ENCODE measurements around the gene FOXC1. TPM values are rescaled to one million over a fixed set of nuclear protein-coding genes. Genes with fewer than 3 reads are reported as not detected.

Gene FOXC1
- total RNA-seq, 4 donors from 2014 or later, result 36.0 to 53.7 (median 50.2) TPM

GRCh38 chr6:1612974-1613306, 3.2 kb downstream of the FOXC1 start:
- peak overlapping the region; percentile 50 to 93 (median 80) for H3K27ac ChIP-seq
- peaks cover 0 to 45% (median 3%) of the 10 kb centered on the region in 4 donors for H3K4me1 ChIP-seq
- 16 to 20% methylated on average over 7 of the region's 7 CpGs for WGBS, 2 donors
- H3K36me3 ChIP-seq, result peaks cover 0 to 6% (median 0%) of the 10 kb centered on the region in 3 donors
- DNase-seq (ENCODE audit: low spot score in 2 of 2), result peak in 1 of 2 donors; percentile 12
- peak overlapping the region; percentile 47 to 81 (median 56) for H3K4me3 ChIP-seq
- peaks cover 0 to 61% of the 10 kb centered on the region in 2 donors for H3K27me3 ChIP-seq
- TF ChIP-seq, protein P1, sequence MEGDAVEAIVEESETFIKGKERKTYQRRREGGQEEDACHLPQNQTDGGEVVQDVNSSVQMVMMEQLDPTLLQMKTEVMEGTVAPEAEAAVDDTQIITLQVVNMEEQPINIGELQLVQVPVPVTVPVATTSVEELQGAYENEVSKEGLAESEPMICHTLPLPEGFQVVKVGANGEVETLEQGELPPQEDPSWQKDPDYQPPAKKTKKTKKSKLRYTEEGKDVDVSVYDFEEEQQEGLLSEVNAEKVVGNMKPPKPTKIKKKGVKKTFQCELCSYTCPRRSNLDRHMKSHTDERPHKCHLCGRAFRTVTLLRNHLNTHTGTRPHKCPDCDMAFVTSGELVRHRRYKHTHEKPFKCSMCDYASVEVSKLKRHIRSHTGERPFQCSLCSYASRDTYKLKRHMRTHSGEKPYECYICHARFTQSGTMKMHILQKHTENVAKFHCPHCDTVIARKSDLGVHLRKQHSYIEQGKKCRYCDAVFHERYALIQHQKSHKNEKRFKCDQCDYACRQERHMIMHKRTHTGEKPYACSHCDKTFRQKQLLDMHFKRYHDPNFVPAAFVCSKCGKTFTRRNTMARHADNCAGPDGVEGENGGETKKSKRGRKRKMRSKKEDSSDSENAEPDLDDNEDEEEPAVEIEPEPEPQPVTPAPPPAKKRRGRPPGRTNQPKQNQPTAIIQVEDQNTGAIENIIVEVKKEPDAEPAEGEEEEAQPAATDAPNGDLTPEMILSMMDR (IDR thresholded peaks at IDR 0.05), result no peak
- TF ChIP-seq POLR2A (IDR thresholded peaks at IDR 0.05), result no peak
- TF ChIP-seq EP300 (IDR thresholded peaks at IDR 0.05), result peak in 1 of 2 donors; percentile 14
- no peaks in the 10 kb centered on the region for H3K9me3 ChIP-seq

DNA sequence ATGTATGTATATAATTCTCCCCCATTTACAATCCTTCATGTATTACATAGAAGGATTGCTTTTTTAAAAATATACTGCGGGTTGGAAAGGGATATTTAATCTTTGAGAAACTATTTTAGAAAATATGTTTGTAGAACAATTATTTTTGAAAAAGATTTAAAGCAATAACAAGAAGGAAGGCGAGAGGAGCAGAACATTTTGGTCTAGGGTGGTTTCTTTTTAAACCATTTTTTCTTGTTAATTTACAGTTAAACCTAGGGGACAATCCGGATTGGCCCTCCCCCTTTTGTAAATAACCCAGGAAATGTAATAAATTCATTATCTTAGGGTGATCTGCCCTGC, 3.6 kb downstream of the FOXC1 start:
- Histone ChIP-seq H3K27me3 (peaks cover 0 to 61% of the 10 kb centered on the region in 2 donors), H3K4me3 (peak overlapping the region; percentile 39 to 81 (median 56)), H3K4me1 (peaks cover 0 to 45% (median 3%) of the 10 kb centered on the region in 4 donors), H3K9me3 (no peaks in the 10 kb centered on the region), H3K27ac (peak overlapping the region; percentile 51 to 93 (median 80)), H3K36me3 (peaks cover 0 to 6% (median 0%) of the 10 kb centered on the region in 3 donors)
- 15 to 18% methylated on average over 3 of the region's 3 CpGs for WGBS, 2 donors
- DNase-seq (ENCODE audit: low spot score in 2 of 2), result peak in 1 of 2 donors; percentile 11
- TF ChIP-seq, protein P1 (IDR thresholded peaks at IDR 0.05), result no peak
- TF ChIP-seq EP300 (IDR thresholded peaks at IDR 0.05), result no peak

DNA sequence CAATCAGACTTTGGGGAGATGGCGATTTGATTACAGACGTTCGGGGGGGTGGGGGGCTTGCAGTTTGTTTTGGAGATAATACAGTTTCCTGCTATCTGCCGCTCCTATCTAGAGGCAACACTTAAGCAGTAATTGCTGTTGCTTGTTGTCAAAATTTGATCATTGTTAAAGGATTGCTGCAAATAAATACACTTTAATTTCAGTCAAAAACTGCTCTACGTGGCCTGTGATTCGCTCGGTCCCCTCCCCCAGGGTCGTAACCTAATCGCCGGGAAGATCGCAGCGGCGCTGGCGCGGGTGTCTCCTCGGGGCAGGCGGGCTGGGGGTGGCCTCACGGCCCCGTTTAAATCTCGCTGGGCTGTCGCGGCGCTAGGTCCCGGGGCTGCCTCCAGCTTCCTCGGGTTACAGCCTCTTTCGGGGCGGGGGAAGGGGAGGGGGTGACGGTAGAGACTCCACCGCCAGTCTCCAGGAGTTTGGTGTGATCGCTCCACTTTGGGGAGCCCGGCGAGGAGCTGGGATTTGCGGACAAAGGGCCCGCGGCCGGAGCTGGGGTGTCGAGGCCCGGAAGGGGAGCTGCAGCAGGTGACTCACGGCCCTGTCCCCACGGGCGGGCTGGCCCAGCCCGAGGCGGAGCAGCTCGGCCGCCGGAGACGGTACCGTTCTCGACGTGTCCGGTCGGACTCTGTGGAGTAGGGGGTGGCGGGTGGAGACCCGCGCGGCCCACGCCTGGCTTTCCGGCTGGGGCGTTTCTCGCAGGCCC, 4.2 kb downstream of the FOXC1 start:
- peaks cover 0 to 61% of the 10 kb centered on the region in 2 donors for H3K27me3 ChIP-seq
- 3 to 14% methylated on average over 20 to 54 of the region's 60 CpGs for WGBS, 2 donors
- peak in 1 of 2 donors; percentile 9 for DNase-seq (ENCODE audit: low spot score in 2 of 2)
- H3K27ac ChIP-seq, result peak overlapping the region; percentile 51 to 93 (median 80)
- no peaks in the 10 kb centered on the region for H3K9me3 ChIP-seq
- peaks cover 0 to 6% (median 0%) of the 10 kb centered on the region in 3 donors for H3K36me3 ChIP-seq
- H3K4me1 ChIP-seq, result peaks cover 0 to 40% (median 4%) of the 10 kb centered on the region in 4 donors
- TF ChIP-seq, protein P1 (IDR thresholded peaks at IDR 0.05), result no peak
- TF ChIP-seq EP300 (IDR thresholded peaks at IDR 0.05), result peak in 1 of 2 donors; percentile 26
- H3K4me3 ChIP-seq, result peak overlapping the region; percentile 39 to 81 (median 56)

DNA sequence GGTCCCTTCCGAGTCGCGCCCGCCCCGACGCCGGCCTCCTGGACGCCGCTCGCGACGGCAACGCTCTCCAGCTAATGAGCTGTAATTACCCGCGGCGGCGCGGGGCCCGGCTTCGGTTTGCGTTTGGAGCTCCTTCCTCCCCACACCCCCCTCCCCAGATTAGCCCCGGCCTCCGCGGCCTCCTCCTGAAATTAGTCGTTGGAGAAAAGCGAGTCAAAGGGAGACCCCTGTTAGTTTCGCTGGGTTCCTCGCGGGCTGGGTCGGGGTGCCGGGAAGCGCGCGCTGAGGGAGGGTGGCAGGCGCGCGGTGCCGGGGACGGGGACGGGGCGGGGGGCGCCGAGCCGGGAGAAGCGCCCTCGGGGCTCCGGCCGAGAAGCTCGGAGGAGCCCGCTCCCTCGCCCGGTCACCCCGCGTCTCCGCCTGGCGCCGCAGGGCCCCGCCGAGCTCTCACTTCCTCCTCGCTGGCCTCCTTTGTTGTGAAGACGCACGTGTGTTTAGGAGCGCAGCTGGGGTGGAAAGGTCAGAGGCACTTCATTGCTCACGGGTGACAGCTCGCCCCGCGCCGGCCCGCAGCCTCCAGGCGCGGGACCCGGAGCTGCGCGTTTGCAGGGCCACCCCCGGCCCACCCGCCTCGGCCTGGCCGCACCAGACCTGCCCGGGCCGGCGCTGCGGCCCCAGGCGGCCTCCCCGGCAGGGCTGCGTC, 4.9 kb downstream of the FOXC1 start:
- 3 to 5% methylated on average over 35 to 41 of the region's 85 CpGs for WGBS, 2 donors
- H3K36me3 ChIP-seq, result peaks cover 0 to 6% (median 0%) of the 10 kb centered on the region in 3 donors
- no peak for DNase-seq (ENCODE audit: low spot score in 2 of 2)
- peaks cover 0 to 42% (median 4%) of the 10 kb centered on the region in 4 donors for H3K4me1 ChIP-seq
- peak overlapping the region; percentile 51 to 93 (median 80) for H3K27ac ChIP-seq
- H3K27me3 ChIP-seq, result peaks cover 0 to 63% of the 10 kb centered on the region in 2 donors
- no peaks in the 10 kb centered on the region for H3K9me3 ChIP-seq
- TF ChIP-seq EP300 (IDR thresholded peaks at IDR 0.05), result no peak
- H3K4me3 ChIP-seq, result peak overlapping the region; percentile 39 to 81 (median 56)

DNA sequence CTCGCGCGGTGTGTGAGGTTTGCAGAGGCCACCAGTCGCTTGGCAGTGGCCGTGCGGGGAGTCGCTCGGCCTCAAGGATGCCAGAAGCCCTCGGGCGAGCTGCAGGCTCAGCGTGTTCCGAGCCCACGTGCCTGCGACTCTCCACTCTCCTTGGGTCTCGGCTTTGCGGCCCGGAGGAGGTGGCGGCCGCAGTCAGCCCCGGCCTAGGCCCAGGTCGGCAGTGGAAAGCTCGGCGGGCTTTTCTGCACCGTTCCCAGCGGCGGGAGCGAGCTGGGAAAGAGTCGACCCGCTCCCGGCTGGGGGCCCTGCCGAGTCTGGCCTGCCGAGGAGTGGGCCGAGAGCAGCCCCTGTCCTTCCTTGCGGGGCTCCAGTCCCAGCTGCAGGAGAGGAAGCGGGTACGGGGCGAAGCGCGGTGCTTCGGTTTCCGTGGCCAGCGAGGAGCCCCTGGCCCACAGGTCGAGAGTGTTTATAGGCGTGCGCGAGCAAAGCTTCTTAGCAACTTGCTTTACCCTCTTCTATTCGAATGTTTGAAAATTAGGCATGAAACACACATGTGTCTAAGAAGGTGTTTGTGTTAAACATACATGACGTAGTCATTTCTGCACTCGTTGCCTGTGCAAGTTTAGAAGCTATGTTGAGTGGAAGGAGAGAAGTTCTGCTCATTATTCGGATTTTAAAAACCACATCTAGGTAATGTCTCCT, 5.6 kb downstream of the FOXC1 start:
- 40 to 49% methylated on average over 18 to 37 of the region's 50 CpGs for WGBS, 2 donors
- H3K27me3 ChIP-seq, result peaks cover 0 to 69% of the 10 kb centered on the region in 2 donors
- peak overlapping the region; percentile 13 to 81 (median 47) for H3K4me3 ChIP-seq
- H3K4me1 ChIP-seq, result peaks cover 0 to 49% (median 9%) of the 10 kb centered on the region in 4 donors
- H3K36me3 ChIP-seq, result peaks cover 0 to 6% (median 0%) of the 10 kb centered on the region in 3 donors
- no peaks in the 10 kb centered on the region for H3K9me3 ChIP-seq
- H3K27ac ChIP-seq, result peak overlapping the region; percentile 51 to 93 (median 80)
- DNase-seq (ENCODE audit: low spot score in 2 of 2), result no peak
- TF ChIP-seq, protein P1 (IDR thresholded peaks at IDR 0.05), result no peak
- TF ChIP-seq EP300 (IDR thresholded peaks at IDR 0.05), result peak in 1 of 2 donors; percentile 5

Data from tibial nerve (tissue), 4 donors.